Measurements from ENCODE around the gene CYS1. TPM values are rescaled to one million over a fixed set of nuclear protein-coding genes. Genes with fewer than 3 reads are reported as not detected.

CYS1 gene
- total RNA-seq, 2 experiments from 2014 or later: 0.68 TPM; not detected in 1

DNA sequence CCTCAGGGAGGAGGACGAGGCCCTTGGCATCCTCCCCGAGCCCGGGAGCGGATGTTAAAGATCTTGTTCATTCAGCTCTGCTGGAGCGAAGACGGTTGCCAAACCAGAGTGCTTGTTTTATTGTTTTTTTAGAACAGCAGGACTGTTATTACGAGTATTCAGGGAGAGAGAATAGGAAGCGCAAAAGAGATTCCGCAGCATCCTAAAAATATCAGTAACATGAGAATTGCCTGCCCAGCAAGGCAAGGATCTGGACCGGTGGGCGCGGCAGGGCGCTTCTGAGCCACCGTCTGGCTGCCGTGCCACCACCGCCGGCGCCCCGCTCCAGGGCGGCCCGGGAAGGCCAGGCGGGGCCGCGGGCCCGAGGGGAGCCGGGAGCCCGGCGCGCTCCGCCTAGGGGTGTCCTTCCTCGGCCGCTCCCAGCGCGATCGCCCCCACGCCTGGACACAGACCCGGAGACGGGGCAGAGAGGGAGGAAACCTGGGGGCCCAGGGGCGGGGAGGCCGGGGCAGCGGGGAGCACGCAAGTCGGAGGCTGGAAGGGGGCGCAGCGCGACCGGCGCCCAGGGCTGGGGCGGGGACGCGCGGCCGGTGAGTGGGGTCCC is 843 bp downstream of the CYS1 start:
- CTCF ChIA-PET (ENCODE audit: unreplicated experiment): no interaction called here
- Histone ChIP-seq H3K4me2 (ENCODE audit: low read length) (peak overlapping the region; percentile 30), H3K4me1 (ENCODE audit: insufficient read depth, low read length, poor library complexity, severe bottlenecking) (peaks cover 55% of the 10 kb centered on the region), H3K36me3 (ENCODE audit: insufficient read depth, low read length) (no peaks in the 10 kb centered on the region), H3K4me3 (ENCODE audit: low read depth, low read length, poor library complexity, severe bottlenecking) (no peak overlapping the region), H3K79me2 (ENCODE audit: insufficient read depth, low read depth, low read length) (no peaks in the 10 kb centered on the region), H3K9me3 (ENCODE audit: low read length) (no peaks in the 10 kb centered on the region), H3K9me2 (ENCODE audit: insufficient read depth, low read length) (no peaks in the 10 kb centered on the region), H2AFZ (ENCODE audit: low read length) (no peak overlapping the region), H4K20me1 (ENCODE audit: insufficient read depth, low read length) (no peaks in the 10 kb centered on the region), H3K27ac (ENCODE audit: low read depth, low read length, poor library complexity, severe bottlenecking) (no peak overlapping the region)
- TF ChIP-seq EZH2phosphoT487 (IDR thresholded peaks at IDR 0.05; ENCODE audit: borderline replicate concordance, low read depth, low read length): no peak
- TF ChIP-seq, protein P1, sequence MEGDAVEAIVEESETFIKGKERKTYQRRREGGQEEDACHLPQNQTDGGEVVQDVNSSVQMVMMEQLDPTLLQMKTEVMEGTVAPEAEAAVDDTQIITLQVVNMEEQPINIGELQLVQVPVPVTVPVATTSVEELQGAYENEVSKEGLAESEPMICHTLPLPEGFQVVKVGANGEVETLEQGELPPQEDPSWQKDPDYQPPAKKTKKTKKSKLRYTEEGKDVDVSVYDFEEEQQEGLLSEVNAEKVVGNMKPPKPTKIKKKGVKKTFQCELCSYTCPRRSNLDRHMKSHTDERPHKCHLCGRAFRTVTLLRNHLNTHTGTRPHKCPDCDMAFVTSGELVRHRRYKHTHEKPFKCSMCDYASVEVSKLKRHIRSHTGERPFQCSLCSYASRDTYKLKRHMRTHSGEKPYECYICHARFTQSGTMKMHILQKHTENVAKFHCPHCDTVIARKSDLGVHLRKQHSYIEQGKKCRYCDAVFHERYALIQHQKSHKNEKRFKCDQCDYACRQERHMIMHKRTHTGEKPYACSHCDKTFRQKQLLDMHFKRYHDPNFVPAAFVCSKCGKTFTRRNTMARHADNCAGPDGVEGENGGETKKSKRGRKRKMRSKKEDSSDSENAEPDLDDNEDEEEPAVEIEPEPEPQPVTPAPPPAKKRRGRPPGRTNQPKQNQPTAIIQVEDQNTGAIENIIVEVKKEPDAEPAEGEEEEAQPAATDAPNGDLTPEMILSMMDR (conservative IDR thresholded peaks at IDR 0.05; ENCODE audit: low read length): no peak
- DNase-seq (ENCODE audit: low spot score): peak; percentile 31
- no TSS peak for BruUV-seq (replicated peaks)
- POLR2A ChIA-PET: interaction anchor here (1.0 kb wide), 1 partner anchor 37 kb away, joined by 3 read pairs; no protein-coding TSS in a partner anchor
- intact Hi-C loops (cut with micrococcal nuclease; ENCODE audit: unreplicated experiment): no loop called here

DNA sequence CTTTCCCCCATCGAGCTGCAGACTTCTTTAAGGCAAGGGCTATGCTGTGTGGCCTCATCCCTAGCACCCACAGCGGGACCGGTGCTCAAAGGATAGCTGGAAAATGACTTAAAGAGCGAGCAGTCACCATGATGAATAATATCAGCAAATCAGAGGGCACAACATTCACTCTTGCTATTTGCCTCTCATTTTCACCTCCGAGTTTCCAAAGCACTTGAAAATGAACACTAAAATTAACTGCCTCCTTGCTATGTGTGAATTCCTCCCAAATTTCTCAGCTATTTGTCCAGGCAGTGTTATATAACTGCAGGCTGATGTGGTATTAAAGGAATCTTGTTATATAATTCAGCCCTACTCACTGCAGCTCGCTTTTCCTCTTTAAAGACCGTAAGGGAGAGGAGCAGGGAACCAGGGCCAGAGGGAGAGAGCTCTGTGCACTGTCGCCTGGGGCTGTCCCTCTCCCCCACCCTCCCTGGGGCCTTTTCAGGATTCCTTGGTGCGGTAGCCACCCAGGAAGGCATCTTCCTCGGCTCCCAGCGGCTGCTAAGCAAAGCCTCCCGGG is 1.4 kb downstream of the CYS1 start:
- Histone ChIP-seq H3K4me2 (ENCODE audit: low read length) (no peak overlapping the region), H3K27ac (ENCODE audit: low read depth, low read length, poor library complexity, severe bottlenecking) (no peak overlapping the region), H3K36me3 (ENCODE audit: insufficient read depth, low read length) (no peaks in the 10 kb centered on the region), H3K4me3 (ENCODE audit: low read depth, low read length, poor library complexity, severe bottlenecking) (no peak overlapping the region), H4K20me1 (ENCODE audit: insufficient read depth, low read length) (no peaks in the 10 kb centered on the region), H2AFZ (ENCODE audit: low read length) (no peak overlapping the region), H3K79me2 (ENCODE audit: insufficient read depth, low read depth, low read length) (no peaks in the 10 kb centered on the region), H3K9me3 (ENCODE audit: low read length) (no peaks in the 10 kb centered on the region), H3K4me1 (ENCODE audit: insufficient read depth, low read length, poor library complexity, severe bottlenecking) (peaks cover 50% of the 10 kb centered on the region), H3K9me2 (ENCODE audit: insufficient read depth, low read length) (no peaks in the 10 kb centered on the region)
- POLR2A ChIA-PET: interaction anchor here (1.0 kb wide), 1 partner anchor 38 kb away, joined by 3 read pairs; no protein-coding TSS in a partner anchor
- CTCF ChIA-PET (ENCODE audit: unreplicated experiment): no interaction called here
- DNase-seq (ENCODE audit: low spot score): no peak
- no TSS peak for BruUV-seq (replicated peaks)
- TF ChIP-seq EZH2phosphoT487 (IDR thresholded peaks at IDR 0.05; ENCODE audit: borderline replicate concordance, low read depth, low read length): no peak
- intact Hi-C loops (cut with micrococcal nuclease; ENCODE audit: unreplicated experiment): no loop called here

DNA sequence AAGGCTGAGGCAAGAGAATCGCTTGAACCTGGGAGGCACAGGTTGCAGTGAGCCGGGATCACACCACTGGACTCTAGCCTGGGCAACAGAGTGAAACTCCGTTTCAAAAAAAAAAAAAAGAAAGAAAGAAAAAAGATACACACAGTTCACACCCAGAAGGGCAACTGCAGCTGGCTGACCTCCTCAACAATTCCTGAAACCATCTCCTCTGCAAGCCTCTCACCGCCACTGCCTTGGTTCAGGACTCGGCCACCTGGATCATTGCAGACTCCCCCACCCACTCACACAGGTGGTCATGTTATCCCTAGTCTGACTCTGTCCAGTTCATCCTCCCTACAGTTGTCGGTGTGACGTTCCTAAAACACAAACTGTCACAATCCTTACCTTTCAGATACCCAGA is 2.2 kb downstream of the CYS1 start:
- Histone ChIP-seq H3K9me2 (ENCODE audit: insufficient read depth, low read length) (no peaks in the 10 kb centered on the region), H3K4me1 (ENCODE audit: insufficient read depth, low read length, poor library complexity, severe bottlenecking) (peaks cover 42% of the 10 kb centered on the region), H2AFZ (ENCODE audit: low read length) (no peak overlapping the region), H3K79me2 (ENCODE audit: insufficient read depth, low read depth, low read length) (no peaks in the 10 kb centered on the region), H3K4me3 (ENCODE audit: low read depth, low read length, poor library complexity, severe bottlenecking) (no peak overlapping the region), H3K36me3 (ENCODE audit: insufficient read depth, low read length) (no peaks in the 10 kb centered on the region), H3K9me3 (ENCODE audit: low read length) (no peaks in the 10 kb centered on the region), H3K27ac (ENCODE audit: low read depth, low read length, poor library complexity, severe bottlenecking) (no peak overlapping the region), H4K20me1 (ENCODE audit: insufficient read depth, low read length) (no peaks in the 10 kb centered on the region), H3K4me2 (ENCODE audit: low read length) (no peak overlapping the region)
- CTCF ChIA-PET (ENCODE audit: unreplicated experiment): no interaction called here
- DNase-seq (ENCODE audit: low spot score): no peak
- POLR2A ChIA-PET: interaction anchor here (1.2 kb wide), 1 partner anchor 8 kb away, joined by 3 read pairs; no protein-coding TSS in a partner anchor
- TF ChIP-seq, protein P1 (conservative IDR thresholded peaks at IDR 0.05; ENCODE audit: low read length): no peak
- TF ChIP-seq EZH2phosphoT487 (IDR thresholded peaks at IDR 0.05; ENCODE audit: borderline replicate concordance, low read depth, low read length): no peak
- intact Hi-C loops (cut with micrococcal nuclease; ENCODE audit: unreplicated experiment): no loop called here
- BruUV-seq (replicated peaks): no TSS peak
